HCT116 (cell line): ENCODE data around the gene FLYWCH1. TPM values are rescaled to one million over a fixed set of nuclear protein-coding genes. Genes with fewer than 3 reads are reported as not detected.

Experiments used
- ATAC-seq: fragments of 200-7000 bp; cut with Tn5 transposase; 2 replicates; pipeline ENCODE4 v1.9.1; 2020; ENCODE audit warnings: mild to moderate bottlenecking, moderate library complexity
- BruUV-seq: library from RNA; stranded (reverse); fragments of 400-500 nt; replicated peaks from 2 replicates; lab custom pipeline; 2021; lab: Mats Ljungman, UMichigan
- CTCF ChIA-PET: fragments of 300-600 bp; sonication (Branson Sonifier 250); formaldehyde crosslinking; loops from one replicate; lab custom pipeline; 2021; ENCODE audit warnings: antibody characterized with exemption; lab: Charles Lee
- POLR2A ChIA-PET: fragments of 300-600, 350-600 bp; sonication (Branson Sonifier 250); formaldehyde crosslinking; loops from one replicate; lab custom pipeline; 2021; ENCODE audit warnings: antibody characterized with exemption; lab: Charles Lee
- RAD21 ChIA-PET, 2 experiments: fragments of 300-600 bp; sonication (Branson Sonifier 250); formaldehyde crosslinking; loops; one replicate each; lab custom pipeline; 2023; ENCODE audit warnings: low total read pairs in 2 of 2; ENCODE audit not compliant: uncharacterized antibody in 2 of 2, unreplicated experiment in 2 of 2, low non-redundant PET in 1 of 2; lab: Charles Lee
- DNase-seq: peaks from one replicate; pipeline ENCODE4 v3.0.0-alpha.2; 2010; ENCODE audit warnings: low read depth, low spot score
- H2AFZ ChIP-seq: fragments of 200-600 bp; shearing (Covaris generic), sonication (generic); 2 replicates; pipeline ENCODE4 v1.6.1; 2017; ENCODE audit warnings: low read depth, mixed run types, mixed read lengths, antibody characterized with exemption, low read length; ENCODE audit not compliant: poor library complexity, severe bottlenecking
- H3K27ac ChIP-seq: 2 replicates; pipeline ENCODE4 v1.5.1; 2012; ENCODE audit warnings: low read depth, low read length
- H3K27me3 ChIP-seq: fragments of 200-600 bp; sonication (generic); 2 replicates; pipeline ENCODE4 v1.6.1; 2016; ENCODE audit warnings: mixed run types, low read length, mixed read lengths; ENCODE audit not compliant: insufficient read depth
- H3K36me3 ChIP-seq, 2 experiments: fragments of 200-500 bp in 1 of 2; fragments of 200-600 bp in 1 of 2; sonication (Bioruptor generic) in 1 of 2; sonication (generic) in 1 of 2; 2 replicates each; pipeline versions ENCODE4 v1.5.1 to v1.6.1; 2014 to 2016; ENCODE audit warnings: low read length in 2 of 2, inconsistent platforms in 1 of 2, mixed read lengths in 1 of 2, mixed run types in 1 of 2; ENCODE audit not compliant: insufficient read depth in 2 of 2, control insufficient read depth in 1 of 2
- H3K4me1 ChIP-seq, 2 experiments: fragments of 200-600 bp in 1 of 2; sonication (generic) in 1 of 2; 2 replicates each; pipeline versions ENCODE4 v1.5.1 to v1.6.1; 2012 to 2017; ENCODE audit warnings: low read length in 2 of 2, inconsistent platforms in 1 of 2, mild to moderate bottlenecking in 1 of 2, mixed read lengths in 1 of 2, mixed run types in 1 of 2, moderate library complexity in 1 of 2; ENCODE audit not compliant: insufficient read depth in 2 of 2, control insufficient read depth in 1 of 2
- H3K4me2 ChIP-seq: fragments of 200-600 bp; sonication (generic); 2 replicates; pipeline ENCODE4 v1.6.1; 2017; ENCODE audit warnings: mixed run types, low read length, mixed read lengths
- H3K4me3 ChIP-seq, 2 experiments: fragments of 200-600 bp in 1 of 2; sonication (generic) in 1 of 2; replicated peaks in 1 of 2; 2 replicates each; pipeline ENCODE4 v1.5.1; 2011 to 2016; ENCODE audit warnings: low read length in 2 of 2, control low read depth in 1 of 2, low read depth in 1 of 2, mild to moderate bottlenecking in 1 of 2, mixed read lengths in 1 of 2, mixed run types in 1 of 2
- H3K79me2 ChIP-seq: fragments of 200-600 bp; sonication (generic); 2 replicates; pipeline ENCODE4 v1.6.1; 2017; ENCODE audit warnings: mild to moderate bottlenecking, mixed run types, low read length, moderate library complexity, mixed read lengths; ENCODE audit not compliant: insufficient read depth
- H3K9ac ChIP-seq: fragments of 200-600 bp; sonication (generic); 2 replicates; pipeline ENCODE4 v1.6.1; 2016; ENCODE audit warnings: low read length, mixed read lengths
- H3K9me2 ChIP-seq: fragments of 200-600 bp; sonication (generic), shearing (Covaris generic); 2 replicates; pipeline ENCODE4 v1.6.1; 2017; ENCODE audit warnings: mixed run types, mild to moderate bottlenecking, moderate library complexity; ENCODE audit not compliant: insufficient read depth
- H3K9me3 ChIP-seq, 2 experiments: fragments of 200-500 bp in 1 of 2; fragments of 200-600 bp in 1 of 2; sonication (Bioruptor generic) in 1 of 2; sonication (generic) in 1 of 2; 2 replicates each; pipeline ENCODE4 v1.6.1; 2014 to 2017; ENCODE audit warnings: low read length in 2 of 2, mixed read lengths in 2 of 2, inconsistent platforms in 1 of 2, low read depth in 1 of 2, mild to moderate bottlenecking in 1 of 2, mixed run types in 1 of 2, moderate library complexity in 1 of 2; ENCODE audit not compliant: control insufficient read depth in 1 of 2, insufficient read depth in 1 of 2
- H4K20me1 ChIP-seq: fragments of 200-600 bp; sonication (generic), shearing (Covaris generic); 2 replicates; pipeline ENCODE4 v1.6.1; 2017; ENCODE audit warnings: mixed run types, mild to moderate bottlenecking, moderate library complexity; ENCODE audit not compliant: insufficient read depth
- CEBPB ChIP-seq: IDR thresholded peaks from 2 replicates; pipeline ENCODE4 v1.6.1; 2012; ENCODE audit warnings: low read depth
- FOSL1 ChIP-seq: IDR thresholded peaks from 2 replicates; pipeline ENCODE4 v1.6.1; 2012; ENCODE audit warnings: low read depth
- POLR2AphosphoS5 ChIP-seq: IDR thresholded peaks from 2 replicates; pipeline ENCODE4 v1.6.1; 2011; ENCODE audit warnings: mild to moderate bottlenecking, low read depth, low read length, moderate library complexity
- RAD21 ChIP-seq: IDR thresholded peaks from 2 replicates; pipeline ENCODE4 v1.6.1; 2012; ENCODE audit warnings: low read depth, mild to moderate bottlenecking
- SIN3A ChIP-seq: IDR thresholded peaks from 2 replicates; pipeline ENCODE4 v1.6.1; 2012; ENCODE audit warnings: low read depth
- SP1 ChIP-seq: IDR thresholded peaks from 2 replicates; pipeline ENCODE4 v1.6.1; 2012; ENCODE audit warnings: low read depth
- SRF ChIP-seq: IDR thresholded peaks from 2 replicates; pipeline ENCODE4 v1.6.1; 2012; ENCODE audit warnings: low read depth
- TCF7L2 ChIP-seq: IDR thresholded peaks from 2 replicates; pipeline ENCODE4 v1.7.0; 2011; ENCODE audit warnings: borderline replicate concordance, inconsistent platforms; ENCODE audit not compliant: insufficient read depth, insufficient read length; ENCODE audit errors: extremely low read depth
- YY1 ChIP-seq: IDR thresholded peaks from 2 replicates; pipeline ENCODE4 v1.6.1; 2011; ENCODE audit warnings: low read length, low read depth, moderate library complexity, mild to moderate bottlenecking; ENCODE audit not compliant: insufficient replicate concordance; ENCODE audit errors: extremely low read depth
- ZNF274 ChIP-seq: fragments of 200-500 bp; sonication (Bioruptor generic); IDR thresholded peaks from 2 replicates; pipeline ENCODE4 v1.6.1; 2014; ENCODE audit warnings: mild to moderate bottlenecking, low read depth, low read length, inconsistent platforms
- intact Hi-C: fragments of 100-400 bp; cut with micrococcal nuclease; formaldehyde crosslinking; loops from 2 replicates; pipeline ENCODE4 v1.10.0; 2022
- total RNA-seq: library from RNA; stranded (reverse); gene quantifications from one replicate; pipeline ENCODE4 v1.2.1, GENCODE V29; 2021; ENCODE audit not compliant: unreplicated experiment
- TF ChIP-seq, protein P1 (sequence below): IDR thresholded peaks from 2 replicates; pipeline ENCODE4 v1.6.1; 2011; ENCODE audit warnings: mild to moderate bottlenecking, low read length, moderate library complexity; ENCODE audit not compliant: insufficient replicate concordance; ENCODE audit errors: extremely low read depth
- TF ChIP-seq, protein P2 (sequence below): IDR thresholded peaks from 2 replicates; pipeline ENCODE4 v1.6.1; 2012
- TF ChIP-seq, protein P3 (sequence below): IDR thresholded peaks from 2 replicates; pipeline ENCODE4 v1.6.1; 2012

The FLYWCH1 gene
- total RNA-seq, 1 experiment from 2014 or later = 66.6 TPM

DNA sequence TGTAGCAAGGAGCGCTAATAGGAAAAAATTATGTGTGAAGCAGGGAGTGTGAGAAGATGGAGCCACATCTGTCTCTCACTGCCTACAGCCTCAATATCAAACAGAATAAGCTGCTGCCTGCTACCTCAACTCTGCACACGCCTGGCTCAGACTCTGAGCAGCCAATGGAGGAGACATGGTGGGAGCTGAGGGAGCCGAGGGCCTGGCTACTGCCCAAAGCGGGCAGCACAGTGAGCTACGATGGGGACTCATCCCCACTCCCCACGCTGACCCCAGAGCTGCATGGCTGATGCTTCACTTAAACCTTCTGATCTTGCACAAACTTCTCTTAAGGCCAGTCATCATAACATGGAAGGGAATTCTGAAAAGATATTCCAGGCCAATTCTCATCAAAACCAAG lies 39.8 kb upstream of the FLYWCH1 start:
- POLR2A ChIA-PET = no interaction called here
- H3K4me2 ChIP-seq = no peak overlapping the region

More for the DNA sequence above, 39.8 kb upstream of the FLYWCH1 start:
- CTCF ChIA-PET = interaction anchor here (2.1 to 2.5 kb wide), 2 partner anchors 33 to 55 kb away, joined by 6 to 14 read pairs; no protein-coding TSS in a partner anchor
- TF ChIP-seq, protein P1, sequence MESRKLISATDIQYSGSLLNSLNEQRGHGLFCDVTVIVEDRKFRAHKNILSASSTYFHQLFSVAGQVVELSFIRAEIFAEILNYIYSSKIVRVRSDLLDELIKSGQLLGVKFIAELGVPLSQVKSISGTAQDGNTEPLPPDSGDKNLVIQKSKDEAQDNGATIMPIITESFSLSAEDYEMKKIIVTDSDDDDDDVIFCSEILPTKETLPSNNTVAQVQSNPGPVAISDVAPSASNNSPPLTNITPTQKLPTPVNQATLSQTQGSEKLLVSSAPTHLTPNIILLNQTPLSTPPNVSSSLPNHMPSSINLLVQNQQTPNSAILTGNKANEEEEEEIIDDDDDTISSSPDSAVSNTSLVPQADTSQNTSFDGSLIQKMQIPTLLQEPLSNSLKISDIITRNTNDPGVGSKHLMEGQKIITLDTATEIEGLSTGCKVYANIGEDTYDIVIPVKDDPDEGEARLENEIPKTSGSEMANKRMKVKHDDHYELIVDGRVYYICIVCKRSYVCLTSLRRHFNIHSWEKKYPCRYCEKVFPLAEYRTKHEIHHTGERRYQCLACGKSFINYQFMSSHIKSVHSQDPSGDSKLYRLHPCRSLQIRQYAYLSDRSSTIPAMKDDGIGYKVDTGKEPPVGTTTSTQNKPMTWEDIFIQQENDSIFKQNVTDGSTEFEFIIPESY = no peak
- TF ChIP-seq TCF7L2 (no peak), RAD21 (no peak), SRF (no peak), SP1 (no peak), FOSL1 (no peak), YY1 (no peak), CEBPB (no peak), ZNF274 (no peak), SIN3A (no peak), POLR2AphosphoS5 (no peak)
- TF ChIP-seq, protein P2, sequence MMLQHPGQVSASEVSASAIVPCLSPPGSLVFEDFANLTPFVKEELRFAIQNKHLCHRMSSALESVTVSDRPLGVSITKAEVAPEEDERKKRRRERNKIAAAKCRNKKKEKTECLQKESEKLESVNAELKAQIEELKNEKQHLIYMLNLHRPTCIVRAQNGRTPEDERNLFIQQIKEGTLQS = no peak
- TF ChIP-seq, protein P3, sequence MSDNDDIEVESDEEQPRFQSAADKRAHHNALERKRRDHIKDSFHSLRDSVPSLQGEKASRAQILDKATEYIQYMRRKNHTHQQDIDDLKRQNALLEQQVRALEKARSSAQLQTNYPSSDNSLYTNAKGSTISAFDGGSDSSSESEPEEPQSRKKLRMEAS = no peak
- TF ChIP-seq, all 23 proteins: peak for 0
- RAD21 ChIA-PET = no interaction called here
- H4K20me1 ChIP-seq = no peaks in the 10 kb centered on the region
- no peaks in the 10 kb centered on the region for H3K36me3 ChIP-seq
- DNase-seq (no peak), ATAC-seq (no peak)
- no peak overlapping the region for H3K4me3 ChIP-seq
- no peak overlapping the region for H2AFZ ChIP-seq
- no peaks in the 10 kb centered on the region for H3K27me3 ChIP-seq
- no peaks in the 10 kb centered on the region for H3K9me3 ChIP-seq
- H3K9ac ChIP-seq = no peak overlapping the region
- peaks cover 22 to 46% of the 10 kb centered on the region in 2 experiments for H3K4me1 ChIP-seq
- no peaks in the 10 kb centered on the region for H3K9me2 ChIP-seq
- H3K79me2 ChIP-seq = no peaks in the 10 kb centered on the region
- intact Hi-C loops = no loop called here
- BruUV-seq = no TSS peak
- no peak overlapping the region for H3K27ac ChIP-seq
